Measurements from ENCODE around the gene SMIM13.

The SMIM13 gene

GRCh38 chr6:11177271-11177670 is 83.6 kb downstream of the SMIM13 start:
- no peak overlapping the region for H3K4me3 ChIP-seq (ENCODE audit: low read length)
- DNase-seq (ENCODE audit: low read depth), result no peak
- TF ChIP-seq CTCF (conservative IDR thresholded peaks at IDR 0.05; ENCODE audit: low read depth, low read length), result no peak

- no peak overlapping the region for H3K4me3 ChIP-seq (ENCODE audit: low read length)
- TF ChIP-seq CTCF (conservative IDR thresholded peaks at IDR 0.05; ENCODE audit: low read depth, low read length), result no peak
- DNase-seq (ENCODE audit: low read depth), result no peak
Observed at GRCh38 chr6:11179088-11179418, 85.4 kb downstream of the SMIM13 start.

GRCh38 chr6:11179419-11180202 is 86.0 kb downstream of the SMIM13 start:
- no peak for DNase-seq (ENCODE audit: low read depth)
- no peak overlapping the region for H3K4me3 ChIP-seq (ENCODE audit: low read length)
- no peak for TF ChIP-seq CTCF (conservative IDR thresholded peaks at IDR 0.05; ENCODE audit: low read depth, low read length)

GRCh38 chr6:11181478-11182136 is 88.0 kb downstream of the SMIM13 start:
- no peak for TF ChIP-seq CTCF (conservative IDR thresholded peaks at IDR 0.05; ENCODE audit: low read depth, low read length)
- no peak for DNase-seq (ENCODE audit: low read depth)

GRCh38 chr6:11183761-11184362 is 90.2 kb downstream of the SMIM13 start:
- TF ChIP-seq CTCF (conservative IDR thresholded peaks at IDR 0.05; ENCODE audit: low read depth, low read length), result no peak
- no peak overlapping the region for H3K4me3 ChIP-seq (ENCODE audit: low read length)
- DNase-seq (ENCODE audit: low read depth), result no peak

More at GRCh38 chr6:11181478-11182136, 88.0 kb downstream of the SMIM13 start:
- H3K4me3 ChIP-seq (ENCODE audit: low read length), result no peak overlapping the region

GRCh38 chr6:11185204-11185842 is 91.7 kb downstream of the SMIM13 start:
- no peak for DNase-seq (ENCODE audit: low read depth)
- H3K4me3 ChIP-seq (ENCODE audit: low read length), result no peak overlapping the region
- no peak for TF ChIP-seq CTCF (conservative IDR thresholded peaks at IDR 0.05; ENCODE audit: low read depth, low read length)

Data from retinal pigment epithelial cell (primary cell).